ENCODE data around the gene TM9SF1. TPM values are rescaled to one million over a fixed set of nuclear protein-coding genes. Genes with fewer than 3 reads are reported as not detected.

The TM9SF1 gene
- total and polyA plus RNA-seq, 2 donors: 30.4 to 48.1 TPM

GRCh38 chr14:24184104-24184970 is 10.9 kb downstream of the TM9SF1 start:
- Histone ChIP-seq H3K4me3 (ENCODE audit: low read depth, low read length) (no peak overlapping the region), H3K36me3 (ENCODE audit: insufficient read depth) (peaks cover 2% of the 10 kb centered on the region), H3K4me1 (ENCODE audit: insufficient read depth) (no peaks in the 10 kb centered on the region), H3K27ac (ENCODE audit: low read depth) (no peak overlapping the region)
- WGBS: 88% methylated on average over 19 of the region's 19 CpGs
- DNase-seq (ENCODE audit: extremely low spot score): no peak

GRCh38 chr14:24183014-24183481 is 12.2 kb downstream of the TM9SF1 start:
- DNase-seq (ENCODE audit: extremely low spot score): no peak
- Histone ChIP-seq H3K27ac (ENCODE audit: low read depth) (no peak overlapping the region), H3K4me3 (ENCODE audit: low read depth, low read length) (no peak overlapping the region), H3K36me3 (ENCODE audit: insufficient read depth) (peaks cover 2% of the 10 kb centered on the region), H3K4me1 (ENCODE audit: insufficient read depth) (no peaks in the 10 kb centered on the region)
- WGBS: 89% methylated on average over 15 of the region's 15 CpGs

- 90% methylated on average over 14 of the region's 14 CpGs for WGBS
- no peaks in the 10 kb centered on the region for H3K4me1 ChIP-seq (ENCODE audit: insufficient read depth)
- H3K4me3 ChIP-seq (ENCODE audit: low read depth, low read length): no peak overlapping the region
- no peak for DNase-seq (ENCODE audit: extremely low spot score)
- no peak overlapping the region for H3K27ac ChIP-seq (ENCODE audit: low read depth)
- peaks cover 2% of the 10 kb centered on the region for H3K36me3 ChIP-seq (ENCODE audit: insufficient read depth)
Observed at GRCh38 chr14:24182110-24182882, 12.9 kb downstream of the TM9SF1 start.

GRCh38 chr14:24181371-24182077 is 13.7 kb downstream of the TM9SF1 start:
- WGBS: 85% methylated on average over 19 of the region's 19 CpGs
- DNase-seq (ENCODE audit: extremely low spot score): no peak
- H3K27ac ChIP-seq (ENCODE audit: low read depth): no peak overlapping the region
- peaks cover 2% of the 10 kb centered on the region for H3K36me3 ChIP-seq (ENCODE audit: insufficient read depth)
- no peak overlapping the region for H3K4me3 ChIP-seq (ENCODE audit: low read depth, low read length)
- H3K4me1 ChIP-seq (ENCODE audit: insufficient read depth): no peaks in the 10 kb centered on the region

GRCh38 chr14:24179961-24180796 is 15.1 kb downstream of the TM9SF1 start:
- H3K4me1 ChIP-seq (ENCODE audit: insufficient read depth): no peaks in the 10 kb centered on the region
- peaks cover 2% of the 10 kb centered on the region for H3K36me3 ChIP-seq (ENCODE audit: insufficient read depth)
- H3K4me3 ChIP-seq (ENCODE audit: low read depth, low read length): no peak overlapping the region
- 67% methylated on average over 18 of the region's 18 CpGs for WGBS
- H3K27ac ChIP-seq (ENCODE audit: low read depth): peak overlapping the region; percentile 43
- DNase-seq (ENCODE audit: extremely low spot score): no peak

DNA sequence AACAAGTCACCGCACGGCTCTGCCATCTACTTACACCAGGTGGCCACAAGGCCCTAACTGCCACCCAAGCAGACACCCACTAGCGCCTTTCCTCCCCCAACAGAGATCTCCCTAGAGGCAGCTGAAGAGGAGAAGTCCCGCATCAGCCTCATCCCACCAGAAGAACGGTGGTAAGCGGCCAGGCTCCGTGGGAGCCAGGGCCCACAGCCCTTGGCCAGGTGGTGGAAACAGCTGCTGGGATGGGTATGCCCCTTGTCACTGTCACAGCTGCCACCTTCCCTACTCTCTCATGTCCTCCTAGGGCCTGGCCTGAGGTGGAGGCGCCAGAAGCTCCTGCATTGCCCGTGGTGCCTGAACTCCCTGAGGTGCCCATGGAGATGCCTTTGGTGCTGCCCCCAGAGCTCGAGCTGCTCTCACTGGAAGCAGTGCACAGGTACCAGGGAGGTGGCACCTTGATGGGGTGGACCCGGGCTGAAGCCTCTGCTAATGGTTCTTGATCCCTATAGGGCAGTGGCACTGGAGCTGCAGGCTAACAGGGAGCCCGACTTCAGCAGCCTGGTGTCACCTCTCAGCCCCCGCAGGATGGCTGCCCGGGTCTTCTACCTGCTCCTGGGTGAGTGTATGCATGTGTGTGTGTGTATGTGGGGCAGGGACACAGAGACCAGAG is 15.8 kb downstream of the TM9SF1 start:
- Histone ChIP-seq H3K4me3 (ENCODE audit: low read depth, low read length) (no peak overlapping the region), H3K36me3 (ENCODE audit: insufficient read depth) (peaks cover 2% of the 10 kb centered on the region), H3K27ac (ENCODE audit: low read depth) (peak overlapping the region; percentile 41), H3K4me1 (ENCODE audit: insufficient read depth) (no peaks in the 10 kb centered on the region)
- no peak for DNase-seq (ENCODE audit: extremely low spot score)
- WGBS: 90% methylated on average over 14 of the region's 14 CpGs

- Histone ChIP-seq H3K4me3 (ENCODE audit: low read depth, low read length) (no peak overlapping the region), H3K36me3 (ENCODE audit: insufficient read depth) (peaks cover 2% of the 10 kb centered on the region), H3K4me1 (ENCODE audit: insufficient read depth) (no peaks in the 10 kb centered on the region), H3K27ac (ENCODE audit: low read depth) (no peak overlapping the region)
- DNase-seq (ENCODE audit: extremely low spot score): no peak
- 93% methylated on average over 12 of the region's 12 CpGs for WGBS
Observed at GRCh38 chr14:24178399-24179178, 16.7 kb downstream of the TM9SF1 start.

- H3K4me3 ChIP-seq (ENCODE audit: low read depth, low read length): no peak overlapping the region
- H3K4me1 ChIP-seq (ENCODE audit: insufficient read depth): no peaks in the 10 kb centered on the region
- 90% methylated on average over 14 of the region's 14 CpGs for WGBS
- no peak for DNase-seq (ENCODE audit: extremely low spot score)
- H3K36me3 ChIP-seq (ENCODE audit: insufficient read depth): peaks cover 2% of the 10 kb centered on the region
- H3K27ac ChIP-seq (ENCODE audit: low read depth): no peak overlapping the region
Observed at GRCh38 chr14:24177891-24178290, 17.4 kb downstream of the TM9SF1 start.

DNA sequence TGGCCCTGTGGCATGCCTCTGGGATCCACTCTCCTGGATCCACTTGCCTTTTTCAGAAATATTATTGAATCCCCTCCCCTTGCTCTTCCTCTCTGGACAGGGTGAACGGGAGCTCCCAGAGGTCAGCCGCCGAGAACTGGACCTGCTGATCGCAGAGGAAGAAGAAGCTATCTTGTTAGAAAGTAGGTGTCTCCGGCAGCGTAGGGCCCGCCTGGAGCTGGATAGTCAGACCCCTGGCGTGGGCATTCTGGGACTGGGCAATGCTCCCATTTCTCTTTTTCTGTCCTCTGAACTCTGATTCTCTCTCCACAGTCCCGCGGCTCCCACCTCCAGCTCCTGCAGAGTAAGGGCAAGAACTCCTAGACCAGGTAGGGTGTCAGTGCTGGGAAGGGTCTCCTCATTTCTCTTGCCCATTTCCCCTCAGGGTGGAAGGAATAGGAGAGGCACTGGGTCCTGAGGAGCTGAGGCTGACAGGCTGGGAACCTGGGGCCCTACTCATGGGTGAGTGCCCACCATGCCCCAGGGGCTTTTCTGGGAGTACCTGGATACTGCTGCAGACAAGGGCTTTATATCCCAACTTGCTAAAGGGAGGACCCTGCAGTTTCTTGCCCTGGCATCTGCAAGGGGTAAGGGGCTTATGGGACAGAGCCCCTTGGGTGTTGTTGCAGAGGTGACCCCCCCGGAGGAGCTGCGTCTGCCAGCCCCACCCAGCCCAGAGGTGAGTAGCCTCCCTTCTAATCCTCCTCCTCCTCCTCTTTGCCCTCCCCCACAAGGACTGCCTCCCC is 18.0 kb downstream of the TM9SF1 start:
- Histone ChIP-seq H3K4me1 (ENCODE audit: insufficient read depth) (no peaks in the 10 kb centered on the region), H3K36me3 (ENCODE audit: insufficient read depth) (peaks cover 2% of the 10 kb centered on the region), H3K4me3 (ENCODE audit: low read depth, low read length) (no peak overlapping the region), H3K27ac (ENCODE audit: low read depth) (no peak overlapping the region)
- WGBS: 88% methylated on average over 12 of the region's 12 CpGs
- no peak for DNase-seq (ENCODE audit: extremely low spot score)

DNA sequence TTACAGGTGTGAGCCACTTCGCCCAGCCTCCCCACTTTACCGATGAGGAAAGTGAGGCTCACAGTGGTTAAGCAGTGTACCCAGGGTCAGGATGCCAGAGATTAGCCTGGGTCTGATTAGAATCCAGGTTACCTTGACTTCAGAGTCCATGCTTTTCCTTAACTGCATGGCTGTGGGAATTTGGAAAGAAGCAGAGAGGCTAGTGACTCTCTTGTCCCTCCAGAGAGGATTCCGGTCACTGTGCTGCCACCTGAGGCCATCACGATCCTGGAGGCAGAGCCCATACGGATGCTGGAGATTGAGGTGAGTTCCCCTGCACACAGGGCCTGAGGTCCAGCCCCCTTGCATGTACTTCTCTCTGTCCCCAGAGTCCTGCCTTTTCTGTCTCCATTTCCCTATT is 18.6 kb downstream of the TM9SF1 start:
- Histone ChIP-seq H3K4me3 (ENCODE audit: low read depth, low read length) (no peak overlapping the region), H3K4me1 (ENCODE audit: insufficient read depth) (no peaks in the 10 kb centered on the region), H3K27ac (ENCODE audit: low read depth) (no peak overlapping the region), H3K36me3 (ENCODE audit: insufficient read depth) (peaks cover 2% of the 10 kb centered on the region)
- WGBS: 96% methylated on average over 5 of the region's 5 CpGs
- DNase-seq (ENCODE audit: extremely low spot score): no peak

GRCh38 chr14:24172871-24173281 is 22.4 kb downstream of the TM9SF1 start:
- no peak for DNase-seq (ENCODE audit: extremely low spot score)
- H3K4me1 ChIP-seq (ENCODE audit: insufficient read depth): no peaks in the 10 kb centered on the region
- H3K36me3 ChIP-seq (ENCODE audit: insufficient read depth): no peaks in the 10 kb centered on the region
- no peak overlapping the region for H3K27ac ChIP-seq (ENCODE audit: low read depth)
- no peak overlapping the region for H3K4me3 ChIP-seq (ENCODE audit: low read depth, low read length)
- WGBS: 67% methylated on average over 20 of the region's 20 CpGs

Measured in urinary bladder (tissue), 4 donors.